Measurements from ENCODE around the gene TBL3.

Gene TBL3

GRCh38 chr16:1982013-1982433 is 10.2 kb downstream of the TBL3 start:
- no peak for TF ChIP-seq CTCF (IDR thresholded peaks at IDR 0.05)

GRCh38 chr16:1982991-1983543 is 11.2 kb downstream of the TBL3 start:
- TF ChIP-seq CTCF (IDR thresholded peaks at IDR 0.05) = no peak

- peak; percentile 52 for TF ChIP-seq CTCF (IDR thresholded peaks at IDR 0.05)
Observed at GRCh38 chr16:1983544-1984346, 11.9 kb downstream of the TBL3 start, which contains the start of gene GFER. Gene GFER (plus strand): TSS chr16:1984193. CDS start chr16:1984219, 26 bp downstream.

- no peak for TF ChIP-seq CTCF (IDR thresholded peaks at IDR 0.05)
Observed at GRCh38 chr16:1984347-1985225, 12.7 kb downstream of the TBL3 start.

- TF ChIP-seq CTCF (IDR thresholded peaks at IDR 0.05) = no peak
Observed at GRCh38 chr16:1985466-1986150, 13.8 kb downstream of the TBL3 start.

- no peak for TF ChIP-seq CTCF (IDR thresholded peaks at IDR 0.05)
Observed at GRCh38 chr16:1987198-1987597, 15.3 kb downstream of the TBL3 start.

Data from LNCAP (cell line).